Stimulated activated memory B cell treated with anti-CD40 and anti-IgM and Interleukin-4, amounts not matched to agents 10 μg/mL and 1 μg/mL and 100 μg/mL, for 72 hours (primary cell): Measurements from ENCODE around the gene ITPR1.

ENCODE experiments used
- ATAC-seq: fragments of 150-1000 bp; cut with Tn5 transposase; 2 replicates; pipeline ENCODE4 v1.10.0; 2021
- H3K27ac Mint-ChIP-seq: one replicate; pipeline ENCODE4 v1.8.0; 2022; ENCODE audit warnings: mild to moderate bottlenecking, mixed read lengths
- H3K27me3 Mint-ChIP-seq: one replicate; pipeline ENCODE4 v1.8.0; 2022; ENCODE audit warnings: mixed read lengths
- H3K36me3 Mint-ChIP-seq: one replicate; pipeline ENCODE4 v1.8.0; 2022; ENCODE audit warnings: mixed read lengths
- H3K4me1 Mint-ChIP-seq: one replicate; pipeline ENCODE4 v1.8.0; 2022; ENCODE audit warnings: mixed read lengths
- H3K4me3 Mint-ChIP-seq: one replicate; pipeline ENCODE4 v1.8.0; 2022; ENCODE audit warnings: mild to moderate bottlenecking, moderate library complexity, mixed read lengths
- H3K9me3 Mint-ChIP-seq: one replicate; pipeline ENCODE4 v1.8.0; 2022; ENCODE audit warnings: mixed read lengths

The ITPR1 gene

DNA sequence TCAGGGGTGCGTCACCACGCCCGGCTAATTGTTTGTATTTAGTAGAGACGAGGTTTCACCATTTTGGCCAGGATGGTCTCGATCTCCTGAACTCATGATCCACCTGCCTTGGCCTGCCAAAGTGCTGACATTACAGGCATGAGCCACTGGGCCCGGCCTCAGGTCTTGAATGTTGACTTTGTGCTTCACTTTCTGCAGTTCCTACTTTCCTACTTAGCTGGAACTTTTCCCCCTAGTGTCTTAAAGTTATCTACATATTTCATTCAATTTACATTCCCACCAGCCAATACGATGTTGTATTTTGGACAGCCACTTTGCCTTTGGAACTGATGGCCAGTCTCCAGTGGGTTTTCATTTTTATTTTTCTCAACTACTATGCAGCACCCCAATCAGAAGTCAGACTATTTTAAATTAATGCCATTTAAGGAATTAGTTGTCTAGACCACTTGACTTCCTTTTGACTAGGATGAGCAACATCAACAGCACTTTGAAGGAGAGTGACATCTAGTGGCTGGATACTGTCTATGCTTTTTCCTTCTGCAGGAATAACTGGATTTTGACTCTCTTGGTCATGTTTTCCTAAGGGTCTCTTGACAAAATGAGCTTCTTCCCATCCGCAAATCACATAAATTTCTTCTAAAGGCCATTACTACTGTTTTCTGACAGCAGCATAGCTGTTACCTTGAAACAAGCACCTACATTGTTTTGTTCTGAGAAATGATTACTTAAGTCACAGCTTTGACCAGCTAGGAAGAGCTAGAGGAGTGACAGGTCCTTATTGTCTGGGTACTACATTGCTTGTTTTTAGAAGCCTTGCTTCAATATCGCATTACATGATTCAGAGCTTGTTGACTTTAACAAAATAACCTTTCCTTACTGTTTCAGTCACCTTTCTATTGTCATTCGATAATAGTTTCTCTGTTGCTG lies 140.2 kb downstream of the ITPR1 start:
- H3K9me3 Mint-ChIP-seq, result no peaks in the 10 kb centered on the region
- H3K4me1 Mint-ChIP-seq, result peaks cover 10% of the 10 kb centered on the region
- peaks cover 20% of the 10 kb centered on the region for H3K36me3 Mint-ChIP-seq
- peak; percentile 55 for ATAC-seq
- H3K27me3 Mint-ChIP-seq, result no peaks in the 10 kb centered on the region
- peak overlapping the region; percentile 75 for H3K27ac Mint-ChIP-seq
- no peak overlapping the region for H3K4me3 Mint-ChIP-seq

DNA sequence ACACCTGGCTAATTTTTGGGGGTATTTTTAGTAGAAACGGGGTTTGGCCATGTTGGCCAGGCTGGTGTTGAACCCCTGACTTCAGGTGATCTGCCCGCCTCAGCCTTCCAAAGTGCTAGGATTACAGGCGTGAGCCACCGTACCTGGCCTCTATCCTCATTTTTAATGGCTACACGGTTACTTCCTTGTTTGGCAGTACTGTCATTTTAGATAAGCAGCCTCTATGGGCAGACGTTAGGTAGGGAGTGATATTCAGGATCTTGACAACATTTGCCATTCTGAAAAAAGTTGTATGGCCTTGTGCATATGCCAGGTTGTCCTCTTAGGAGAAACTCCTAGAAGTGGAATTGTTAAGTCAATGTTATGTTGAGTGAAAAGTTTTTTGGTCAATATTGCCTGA lies 141.7 kb downstream of the ITPR1 start:
- Mint-ChIP-seq H3K9me3 (no peaks in the 10 kb centered on the region), H3K27ac (no peak overlapping the region), H3K27me3 (no peaks in the 10 kb centered on the region), H3K36me3 (peaks cover 14% of the 10 kb centered on the region), H3K4me3 (no peak overlapping the region), H3K4me1 (peaks cover 10% of the 10 kb centered on the region)
- ATAC-seq, result no peak

- H3K27me3 Mint-ChIP-seq, result no peaks in the 10 kb centered on the region
- no peaks in the 10 kb centered on the region for H3K9me3 Mint-ChIP-seq
- no peak overlapping the region for H3K4me3 Mint-ChIP-seq
- peaks cover 10% of the 10 kb centered on the region for H3K4me1 Mint-ChIP-seq
- no peak overlapping the region for H3K27ac Mint-ChIP-seq
- ATAC-seq, result no peak
- H3K36me3 Mint-ChIP-seq, result peaks cover 38% of the 10 kb centered on the region
These were observed 144.1 kb downstream of the ITPR1 start for GRCh38 chr3:4637265-4637664.

DNA sequence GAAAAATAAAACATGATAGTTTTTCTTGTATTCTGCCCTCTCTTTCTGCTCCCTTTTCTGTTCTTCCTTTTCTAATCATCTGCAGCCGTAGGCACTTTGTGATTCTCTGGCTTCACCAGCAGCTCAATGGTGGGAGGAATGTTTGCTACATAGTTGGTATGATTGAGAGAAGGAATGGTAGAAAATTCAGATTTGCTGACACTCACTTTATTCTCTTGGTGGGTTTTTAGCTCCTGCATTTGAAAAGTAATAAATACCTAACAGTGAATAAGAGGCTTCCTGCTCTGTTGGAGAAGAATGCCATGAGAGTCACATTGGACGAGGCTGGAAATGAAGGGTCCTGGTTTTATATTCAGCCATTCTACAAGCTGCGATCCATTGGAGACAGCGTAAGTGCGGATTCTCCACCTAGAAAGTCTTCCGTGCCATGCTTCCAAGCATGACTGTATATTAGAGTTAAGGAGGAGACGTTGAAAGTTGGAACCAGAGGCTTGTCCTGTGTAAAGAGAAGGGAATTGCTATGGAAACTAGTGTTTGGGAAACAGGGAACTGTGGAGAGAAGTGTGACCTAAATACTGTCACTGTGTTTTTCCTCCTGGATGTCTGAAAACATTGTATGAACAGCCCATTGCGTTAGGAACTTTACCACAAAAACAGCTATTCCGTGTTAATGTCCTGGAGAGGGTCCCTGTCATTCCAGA lies 148.9 kb downstream of the ITPR1 start:
- Mint-ChIP-seq H3K9me3 (no peaks in the 10 kb centered on the region), H3K36me3 (peaks cover 74% of the 10 kb centered on the region), H3K27ac (no peak overlapping the region), H3K4me1 (no peaks in the 10 kb centered on the region), H3K4me3 (no peak overlapping the region), H3K27me3 (no peaks in the 10 kb centered on the region)
- no peak for ATAC-seq

- ATAC-seq, result no peak
- H3K9me3 Mint-ChIP-seq, result no peaks in the 10 kb centered on the region
- peaks cover 75% of the 10 kb centered on the region for H3K36me3 Mint-ChIP-seq
- no peaks in the 10 kb centered on the region for H3K27me3 Mint-ChIP-seq
- no peak overlapping the region for H3K27ac Mint-ChIP-seq
- H3K4me1 Mint-ChIP-seq, result no peaks in the 10 kb centered on the region
- H3K4me3 Mint-ChIP-seq, result no peak overlapping the region
These were observed 149.5 kb downstream of the ITPR1 start for GRCh38 chr3:4642611-4643010.

DNA sequence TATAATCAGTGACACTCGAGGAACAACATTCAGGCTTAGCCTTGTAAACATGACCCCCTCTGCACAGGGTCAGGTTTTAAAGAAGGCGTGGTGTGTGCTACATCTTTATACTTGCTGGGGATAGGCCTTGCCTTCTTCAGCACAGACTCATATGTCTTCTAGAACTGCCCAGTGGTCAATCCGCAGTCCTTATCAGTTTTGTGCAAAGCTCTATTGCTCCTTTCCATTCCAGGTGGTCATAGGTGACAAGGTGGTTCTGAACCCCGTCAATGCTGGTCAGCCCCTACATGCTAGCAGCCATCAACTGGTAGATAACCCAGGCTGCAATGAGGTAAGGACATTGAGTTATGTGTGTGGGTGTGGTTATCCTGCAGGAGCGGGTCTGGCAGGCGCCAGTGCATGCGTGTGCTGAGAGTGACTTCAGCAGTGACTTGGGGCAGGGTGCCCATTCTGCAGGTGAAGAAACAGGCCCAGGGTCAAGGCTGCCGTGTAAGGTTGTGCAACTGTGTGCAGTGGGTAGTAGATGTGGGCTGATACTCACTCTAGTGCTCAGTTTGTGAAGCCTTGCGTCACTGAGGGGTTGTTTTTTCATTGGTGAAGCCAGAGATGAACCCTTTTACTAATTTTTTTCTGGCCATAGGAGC lies 150.9 kb downstream of the ITPR1 start:
- no peak for ATAC-seq
- H3K27ac Mint-ChIP-seq, result no peak overlapping the region
- H3K4me1 Mint-ChIP-seq, result no peaks in the 10 kb centered on the region
- H3K4me3 Mint-ChIP-seq, result no peak overlapping the region
- peaks cover 89% of the 10 kb centered on the region for H3K36me3 Mint-ChIP-seq
- H3K27me3 Mint-ChIP-seq, result no peaks in the 10 kb centered on the region
- H3K9me3 Mint-ChIP-seq, result no peaks in the 10 kb centered on the region

- H3K36me3 Mint-ChIP-seq, result peaks cover 96% of the 10 kb centered on the region
- H3K4me1 Mint-ChIP-seq, result no peaks in the 10 kb centered on the region
- H3K4me3 Mint-ChIP-seq, result no peak overlapping the region
- H3K27ac Mint-ChIP-seq, result no peak overlapping the region
- no peaks in the 10 kb centered on the region for H3K9me3 Mint-ChIP-seq
- H3K27me3 Mint-ChIP-seq, result no peaks in the 10 kb centered on the region
- no peak for ATAC-seq
These were observed 151.8 kb downstream of the ITPR1 start for GRCh38 chr3:4644951-4645350.

- Mint-ChIP-seq H3K36me3 (peaks cover 96% of the 10 kb centered on the region), H3K9me3 (no peaks in the 10 kb centered on the region), H3K27me3 (no peaks in the 10 kb centered on the region), H3K27ac (no peak overlapping the region), H3K4me3 (no peak overlapping the region), H3K4me1 (no peaks in the 10 kb centered on the region)
- no peak for ATAC-seq
These were observed 152.3 kb downstream of the ITPR1 start for GRCh38 chr3:4645468-4645867.

DNA sequence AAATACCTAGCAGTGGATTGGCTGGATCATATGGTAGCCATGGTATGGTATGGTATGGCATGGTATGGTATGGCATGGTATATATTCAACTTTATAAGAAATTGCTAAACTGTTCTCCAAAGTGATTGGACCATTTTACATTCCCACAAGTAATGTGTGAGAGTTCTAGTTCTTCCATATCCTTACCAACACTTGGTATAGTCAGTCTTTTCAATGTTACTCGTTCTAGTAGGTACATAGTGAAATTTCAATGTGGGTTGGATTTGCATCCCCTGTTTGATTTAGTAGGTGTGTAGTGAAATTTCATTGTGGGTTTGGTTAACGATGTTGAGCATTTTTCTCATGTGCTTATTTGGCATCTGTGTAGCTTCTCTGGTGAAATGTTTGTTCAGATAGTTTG lies 154.3 kb downstream of the ITPR1 start:
- peaks cover 95% of the 10 kb centered on the region for H3K36me3 Mint-ChIP-seq
- H3K9me3 Mint-ChIP-seq, result no peaks in the 10 kb centered on the region
- no peaks in the 10 kb centered on the region for H3K27me3 Mint-ChIP-seq
- H3K27ac Mint-ChIP-seq, result no peak overlapping the region
- H3K4me3 Mint-ChIP-seq, result no peak overlapping the region
- no peak for ATAC-seq
- H3K4me1 Mint-ChIP-seq, result no peaks in the 10 kb centered on the region

DNA sequence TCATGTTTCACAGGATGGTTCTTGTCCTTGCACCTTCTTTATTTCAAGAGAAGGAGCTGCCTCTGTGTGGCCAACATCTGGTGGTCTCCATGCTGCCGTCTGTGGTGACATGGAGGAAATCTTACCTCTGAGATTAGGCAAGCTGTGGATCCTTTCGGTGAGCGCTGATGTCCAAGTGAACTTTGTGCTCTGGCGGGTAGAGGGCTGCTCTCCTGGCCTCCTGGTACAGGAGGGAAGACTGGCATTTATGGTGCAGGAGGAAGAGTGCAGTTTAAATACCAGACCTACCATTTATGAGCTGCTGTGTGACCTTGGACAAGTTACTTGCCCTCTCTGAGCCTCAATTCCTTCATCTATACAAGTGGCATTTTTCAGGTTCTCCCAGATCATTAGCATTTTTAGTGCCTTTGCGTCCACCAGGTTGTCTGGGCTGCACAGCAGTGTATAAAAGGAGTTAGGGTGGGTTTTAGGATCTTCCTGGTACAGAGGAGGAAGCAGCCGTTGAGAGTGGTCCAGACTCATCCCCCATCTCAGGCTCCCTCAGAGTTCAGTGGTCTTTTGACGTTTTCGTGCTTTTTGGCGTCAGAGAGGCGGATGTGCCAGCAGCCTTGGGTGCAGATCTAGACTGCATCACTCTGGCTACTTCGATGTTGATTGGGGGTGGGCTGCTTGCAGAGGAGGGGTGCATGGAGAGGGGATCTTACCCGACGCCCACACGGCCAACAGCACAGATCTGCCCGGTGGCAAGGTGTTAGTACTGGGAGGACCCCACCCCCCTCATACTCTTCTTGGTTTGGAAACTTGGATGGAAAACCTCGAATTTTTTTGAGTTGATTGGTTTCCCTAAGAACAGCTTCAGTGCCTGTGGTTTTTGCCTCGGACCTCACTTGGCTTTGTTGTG lies 162.2 kb downstream of the ITPR1 start:
- no peak for ATAC-seq
- peaks cover 75% of the 10 kb centered on the region for H3K36me3 Mint-ChIP-seq
- H3K27ac Mint-ChIP-seq, result no peak overlapping the region

DNA sequence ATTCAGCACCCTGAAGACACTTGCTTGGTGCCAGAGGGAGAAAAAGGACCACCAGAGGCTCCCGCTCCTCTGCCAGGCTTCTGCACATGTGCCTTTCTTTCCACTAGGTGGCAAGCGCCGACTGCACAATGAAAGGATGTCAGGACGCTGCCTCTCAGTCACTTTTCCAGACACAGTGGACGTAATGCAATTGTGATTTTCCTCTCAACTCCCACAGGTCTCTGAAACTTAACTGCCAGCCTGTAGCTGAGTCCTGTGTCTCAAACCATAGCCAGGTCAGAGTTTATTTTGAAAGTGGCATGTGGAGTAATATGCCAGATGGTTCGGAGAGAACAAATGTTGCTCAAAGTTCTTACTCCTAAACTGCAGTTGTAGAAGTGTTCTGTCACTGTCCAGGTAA lies 162.9 kb downstream of the ITPR1 start:
- H3K36me3 Mint-ChIP-seq, result peaks cover 69% of the 10 kb centered on the region
- H3K9me3 Mint-ChIP-seq, result no peaks in the 10 kb centered on the region
- H3K27ac Mint-ChIP-seq, result no peak overlapping the region
- ATAC-seq, result no peak
- no peaks in the 10 kb centered on the region for H3K27me3 Mint-ChIP-seq
- H3K4me1 Mint-ChIP-seq, result no peaks in the 10 kb centered on the region
- no peak overlapping the region for H3K4me3 Mint-ChIP-seq

More for the DNA sequence above, 162.2 kb downstream of the ITPR1 start:
- Mint-ChIP-seq H3K4me1 (no peaks in the 10 kb centered on the region), H3K9me3 (no peaks in the 10 kb centered on the region), H3K27me3 (no peaks in the 10 kb centered on the region), H3K4me3 (no peak overlapping the region)

- no peaks in the 10 kb centered on the region for H3K4me1 Mint-ChIP-seq
- peaks cover 69% of the 10 kb centered on the region for H3K36me3 Mint-ChIP-seq
- no peaks in the 10 kb centered on the region for H3K9me3 Mint-ChIP-seq
- H3K27me3 Mint-ChIP-seq, result no peaks in the 10 kb centered on the region
- H3K4me3 Mint-ChIP-seq, result no peak overlapping the region
- no peak for ATAC-seq
- H3K27ac Mint-ChIP-seq, result no peak overlapping the region
These were observed 163.6 kb downstream of the ITPR1 start for GRCh38 chr3:4656626-4657328.

GRCh38 chr3:4660936-4661335 lies 167.8 kb downstream of the ITPR1 start:
- H3K4me1 Mint-ChIP-seq, result no peaks in the 10 kb centered on the region
- peaks cover 61% of the 10 kb centered on the region for H3K36me3 Mint-ChIP-seq
- no peak overlapping the region for H3K4me3 Mint-ChIP-seq
- no peaks in the 10 kb centered on the region for H3K27me3 Mint-ChIP-seq
- H3K27ac Mint-ChIP-seq, result no peak overlapping the region
- H3K9me3 Mint-ChIP-seq, result no peaks in the 10 kb centered on the region
- ATAC-seq, result no peak

- no peak overlapping the region for H3K27ac Mint-ChIP-seq
- H3K4me1 Mint-ChIP-seq, result no peaks in the 10 kb centered on the region
These were observed 171.3 kb downstream of the ITPR1 start for GRCh38 chr3:4664412-4664811.

More at GRCh38 chr3:4664412-4664811, 171.3 kb downstream of the ITPR1 start:
- H3K36me3 Mint-ChIP-seq, result peaks cover 71% of the 10 kb centered on the region
- no peak overlapping the region for H3K4me3 Mint-ChIP-seq
- ATAC-seq, result no peak
- H3K9me3 Mint-ChIP-seq, result no peaks in the 10 kb centered on the region
- no peaks in the 10 kb centered on the region for H3K27me3 Mint-ChIP-seq
